Fibroblast of skin of back (primary cell): ENCODE results near the gene RBM46. TPM values are rescaled to one million over a fixed set of nuclear protein-coding genes. Genes with fewer than 3 reads are reported as not detected.

Experiments used
- DNase-seq: peaks from one replicate; pipeline ENCODE4 v3.0.0-alpha.2; 2013
- polyA plus RNA-seq, 2 experiments: library from polyadenylated mRNA; unstranded; fragments of 120-200 nt; gene quantifications; one replicate each; pipeline ENCODE4 v1.2.1, GENCODE V29; 2013; ENCODE audit not compliant: insufficient read length in 2 of 2

The RBM46 gene, protein sequence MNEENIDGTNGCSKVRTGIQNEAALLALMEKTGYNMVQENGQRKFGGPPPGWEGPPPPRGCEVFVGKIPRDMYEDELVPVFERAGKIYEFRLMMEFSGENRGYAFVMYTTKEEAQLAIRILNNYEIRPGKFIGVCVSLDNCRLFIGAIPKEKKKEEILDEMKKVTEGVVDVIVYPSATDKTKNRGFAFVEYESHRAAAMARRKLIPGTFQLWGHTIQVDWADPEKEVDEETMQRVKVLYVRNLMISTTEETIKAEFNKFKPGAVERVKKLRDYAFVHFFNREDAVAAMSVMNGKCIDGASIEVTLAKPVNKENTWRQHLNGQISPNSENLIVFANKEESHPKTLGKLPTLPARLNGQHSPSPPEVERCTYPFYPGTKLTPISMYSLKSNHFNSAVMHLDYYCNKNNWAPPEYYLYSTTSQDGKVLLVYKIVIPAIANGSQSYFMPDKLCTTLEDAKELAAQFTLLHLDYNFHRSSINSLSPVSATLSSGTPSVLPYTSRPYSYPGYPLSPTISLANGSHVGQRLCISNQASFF
- polyA plus RNA-seq (2013, experiment 1 of 2; ENCODE audit: insufficient read length): not detected
- polyA plus RNA-seq (2013, experiment 2 of 2; ENCODE audit: insufficient read length): not detected

DNA sequence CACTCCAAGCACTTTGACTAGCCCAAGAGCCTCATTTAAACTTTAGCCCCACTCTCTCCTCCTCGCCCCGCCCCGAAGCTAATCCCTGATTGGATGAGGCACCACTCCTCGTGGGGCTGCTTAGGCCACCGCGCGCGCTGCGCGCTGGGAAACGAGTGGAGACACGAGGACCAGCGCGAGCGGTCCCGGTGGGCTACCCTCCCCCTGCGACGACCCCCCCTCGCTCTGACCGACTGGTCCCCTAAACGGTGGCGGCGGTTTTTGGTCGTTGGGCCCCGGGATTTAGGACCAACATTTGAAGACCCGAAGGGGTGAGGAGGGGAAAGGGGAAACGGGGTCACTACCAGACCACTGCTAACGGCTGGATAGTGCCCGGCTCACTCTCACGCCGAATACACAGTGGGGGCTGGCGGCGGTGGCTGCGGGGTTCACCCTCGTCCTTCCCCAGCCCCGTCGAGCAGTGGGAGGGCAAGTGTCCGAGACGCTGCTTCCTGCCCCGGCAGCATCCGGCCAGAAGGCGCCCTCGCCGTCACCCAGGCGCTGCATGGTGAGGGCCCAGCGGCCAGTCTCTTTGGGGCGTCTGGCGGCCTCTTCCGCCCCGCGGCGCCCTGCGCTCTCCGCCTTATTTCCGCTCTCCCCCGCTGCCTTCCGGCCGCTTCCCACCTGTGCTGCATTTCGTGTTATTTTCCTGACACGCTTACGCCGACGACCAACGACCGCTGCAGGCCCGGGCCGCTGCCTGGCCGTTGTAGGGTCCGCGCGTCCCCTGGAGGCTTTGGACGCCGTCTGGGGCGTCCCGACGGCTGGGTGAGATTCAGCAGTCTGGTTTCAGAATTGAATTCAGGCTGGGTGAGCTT, at the start of gene RBM46:
TSS of gene RBM46 (plus strand) at position 147 of the 857 bp plus-strand sequence. CDS start 15,481 bp downstream, outside the sequence.
- no peak for DNase-seq

DNA sequence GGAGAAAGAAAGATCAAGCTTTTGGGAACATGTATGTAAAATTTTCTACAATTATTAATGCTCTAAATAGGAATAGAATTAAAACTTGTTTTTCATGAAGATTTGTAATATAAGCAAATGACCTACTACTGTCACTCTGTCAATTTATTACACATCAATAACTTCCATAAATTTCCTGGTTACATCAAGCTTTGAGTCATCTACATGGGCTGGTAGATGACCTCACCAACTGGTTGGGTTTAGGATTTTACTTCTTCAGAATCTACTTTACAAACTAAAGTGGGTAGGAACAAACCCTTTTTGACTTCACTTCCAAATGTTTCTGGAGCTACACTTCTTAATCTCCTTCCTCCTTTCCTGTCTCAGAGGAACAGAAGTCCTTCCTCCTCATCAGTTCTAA, 49.3 kb upstream of the RBM46 start:
- no peak for DNase-seq

DNA sequence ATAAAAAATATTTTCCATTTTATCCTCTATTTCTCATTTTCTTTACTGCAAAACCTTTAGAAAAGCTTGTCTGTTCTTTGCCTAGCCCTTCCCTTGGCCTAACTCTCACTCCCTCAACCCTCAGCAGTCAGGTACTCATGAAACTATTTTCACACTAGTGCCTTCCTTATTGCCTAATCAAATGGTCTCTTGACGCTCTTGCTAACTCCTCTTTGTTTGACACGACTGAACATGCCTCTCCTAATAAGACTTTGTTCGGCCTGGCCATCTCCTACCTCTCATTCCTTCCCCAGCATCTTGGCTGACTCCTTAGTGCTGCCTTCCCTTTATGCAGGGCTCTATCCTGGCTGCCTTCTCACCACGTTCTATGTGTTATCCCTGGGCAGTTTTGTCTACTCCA, 48.4 kb upstream of the RBM46 start:
- no peak for DNase-seq

DNA sequence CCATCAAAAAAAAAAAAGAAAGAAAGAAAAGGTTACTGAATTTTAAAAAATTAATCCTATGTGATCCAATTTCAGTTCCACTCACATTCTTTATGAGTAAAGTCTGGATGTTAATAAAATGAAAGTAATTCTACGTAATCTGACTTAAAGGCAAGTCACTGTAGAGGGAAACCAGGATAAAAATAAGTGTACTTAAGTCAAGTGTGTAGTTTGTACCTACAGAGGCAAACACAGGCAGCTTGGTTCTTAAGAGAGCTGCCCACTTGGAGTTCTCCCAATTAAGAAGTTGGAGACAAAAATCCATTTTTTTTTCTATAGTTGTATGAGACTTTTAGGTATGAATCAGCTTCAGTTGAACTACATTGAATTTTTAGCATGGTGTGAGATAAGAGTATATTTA, 44.3 kb upstream of the RBM46 start:
- no peak for DNase-seq

DNA sequence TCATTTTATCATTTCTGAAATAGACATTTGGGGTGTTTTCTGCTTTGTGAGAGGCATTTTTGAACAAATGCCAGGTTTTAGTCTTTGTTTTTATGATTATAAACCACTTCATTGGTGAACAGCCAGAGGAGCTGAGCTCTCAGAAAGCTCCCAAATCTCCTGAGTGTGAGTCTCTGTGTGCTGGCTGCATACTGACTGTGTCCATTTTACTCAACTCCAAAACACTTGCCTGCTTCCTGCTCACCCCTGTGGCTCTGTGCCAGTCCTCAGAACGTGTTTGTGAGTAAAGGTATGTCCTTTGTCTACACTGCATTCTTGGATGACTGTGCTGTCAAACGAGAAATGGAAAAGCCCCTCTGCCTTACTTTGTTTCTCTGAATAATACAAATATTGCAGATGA, 42.6 kb upstream of the RBM46 start:
- DNase-seq: no peak

DNA sequence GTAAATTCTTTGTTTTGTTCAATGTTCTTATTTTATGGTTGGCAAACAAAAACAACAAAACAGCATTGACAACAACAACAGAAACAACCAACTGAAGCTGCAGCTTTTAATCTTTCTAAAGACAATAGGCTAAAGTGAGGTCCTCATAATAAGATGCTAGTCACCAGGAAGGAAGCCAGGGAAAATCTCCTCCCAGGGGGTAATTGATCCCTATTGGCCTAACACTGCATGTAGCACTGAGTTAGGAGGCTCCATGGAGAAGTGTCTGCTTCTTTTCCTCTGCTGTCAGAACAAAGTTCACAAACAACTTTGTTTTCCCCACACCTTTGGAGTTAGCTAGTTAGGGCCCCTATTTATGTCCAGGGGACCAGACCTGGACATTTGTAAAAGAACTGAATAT, 42.0 kb upstream of the RBM46 start:
- DNase-seq: no peak

DNA sequence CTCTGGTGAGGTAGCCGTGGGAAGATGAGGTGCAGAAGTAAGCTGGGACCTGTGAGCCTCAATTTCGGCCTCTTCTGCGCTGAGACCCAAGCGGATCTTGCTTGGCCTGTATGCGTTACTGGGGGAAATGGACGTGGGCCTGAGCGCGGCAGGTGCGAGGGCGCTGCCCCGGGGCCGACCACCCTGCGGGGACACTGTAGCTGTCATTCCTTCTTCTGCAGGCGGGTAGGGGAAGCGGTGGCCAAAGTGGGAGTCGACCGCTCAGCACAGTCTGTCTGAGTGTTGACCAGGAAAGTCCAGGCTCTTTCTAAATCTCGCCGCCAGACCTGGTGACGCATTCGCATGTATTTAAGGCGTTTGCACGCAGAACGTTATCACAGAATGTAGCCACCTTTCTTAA, 40.6 kb upstream of the RBM46 start:
- no peak for DNase-seq

DNA sequence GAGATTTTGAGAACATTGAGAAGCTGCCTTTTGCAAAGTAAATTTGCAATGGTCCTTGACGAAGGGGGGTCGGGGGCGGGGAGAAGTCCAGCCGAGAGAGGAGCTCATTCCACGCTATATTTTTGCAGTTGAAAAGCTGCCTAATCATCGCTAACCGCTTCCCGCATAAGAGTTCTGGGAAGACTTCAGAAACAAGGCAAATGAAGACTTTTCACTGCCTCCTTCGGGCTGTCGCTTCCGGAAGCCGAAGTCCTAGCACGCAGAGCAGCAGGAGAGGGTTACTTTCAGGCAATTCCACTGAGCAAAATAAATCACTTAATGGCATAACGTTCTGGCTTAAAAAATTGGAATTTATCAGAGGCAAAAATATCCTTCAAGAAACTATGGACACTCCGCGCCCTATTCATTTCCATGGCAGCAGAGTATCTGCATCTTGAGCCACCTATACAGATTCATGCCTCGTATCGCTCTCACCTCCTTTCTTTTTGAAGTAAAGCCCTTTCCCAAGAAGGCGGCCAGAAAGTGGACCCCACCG, 39.9 kb upstream of the RBM46 start:
- DNase-seq: no peak

DNA sequence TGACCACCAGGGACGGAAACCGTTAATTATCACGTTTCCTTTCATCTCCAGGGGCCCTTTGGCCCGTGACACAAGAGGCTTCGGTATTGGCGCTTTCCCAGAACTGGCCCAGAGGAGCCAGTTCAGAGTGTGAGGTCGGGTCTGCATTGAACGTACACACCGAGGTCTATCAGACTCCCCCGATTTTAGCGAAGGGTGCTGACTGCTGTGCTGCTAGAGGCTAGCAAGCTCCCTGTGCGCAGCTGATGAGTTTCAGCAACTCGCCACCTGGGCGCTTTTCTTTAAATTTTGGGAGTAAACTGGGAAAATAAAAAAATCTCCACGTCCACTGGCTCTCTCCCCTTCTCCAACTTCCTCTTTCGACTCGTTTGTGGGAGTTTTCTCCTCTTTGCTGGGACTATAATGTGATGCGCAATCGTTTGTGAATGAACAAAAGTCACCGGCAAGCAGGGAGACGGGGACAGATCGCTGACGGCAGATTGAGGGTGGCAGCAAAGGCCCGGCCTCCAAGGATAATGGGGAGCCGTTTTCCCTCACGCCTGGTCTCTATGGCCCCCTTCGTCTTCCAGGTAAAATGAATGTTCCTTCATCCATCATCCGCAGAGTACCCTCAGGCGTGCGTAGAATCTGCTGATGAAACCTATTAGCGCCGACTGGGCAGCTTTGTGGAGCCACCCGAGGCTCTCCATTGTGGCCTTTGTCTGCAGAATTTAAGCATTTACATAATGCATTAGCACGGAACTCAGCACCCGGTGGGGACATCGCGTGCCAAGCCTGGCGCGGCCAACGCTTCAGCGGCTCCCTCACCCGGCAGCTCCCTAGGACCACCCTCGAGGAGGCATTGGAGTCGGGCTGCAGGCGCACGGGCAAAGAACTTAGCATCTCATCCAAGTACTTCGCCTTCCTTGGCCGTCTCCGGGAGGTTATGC, 38.9 kb upstream of the RBM46 start:
- no peak for DNase-seq

DNA sequence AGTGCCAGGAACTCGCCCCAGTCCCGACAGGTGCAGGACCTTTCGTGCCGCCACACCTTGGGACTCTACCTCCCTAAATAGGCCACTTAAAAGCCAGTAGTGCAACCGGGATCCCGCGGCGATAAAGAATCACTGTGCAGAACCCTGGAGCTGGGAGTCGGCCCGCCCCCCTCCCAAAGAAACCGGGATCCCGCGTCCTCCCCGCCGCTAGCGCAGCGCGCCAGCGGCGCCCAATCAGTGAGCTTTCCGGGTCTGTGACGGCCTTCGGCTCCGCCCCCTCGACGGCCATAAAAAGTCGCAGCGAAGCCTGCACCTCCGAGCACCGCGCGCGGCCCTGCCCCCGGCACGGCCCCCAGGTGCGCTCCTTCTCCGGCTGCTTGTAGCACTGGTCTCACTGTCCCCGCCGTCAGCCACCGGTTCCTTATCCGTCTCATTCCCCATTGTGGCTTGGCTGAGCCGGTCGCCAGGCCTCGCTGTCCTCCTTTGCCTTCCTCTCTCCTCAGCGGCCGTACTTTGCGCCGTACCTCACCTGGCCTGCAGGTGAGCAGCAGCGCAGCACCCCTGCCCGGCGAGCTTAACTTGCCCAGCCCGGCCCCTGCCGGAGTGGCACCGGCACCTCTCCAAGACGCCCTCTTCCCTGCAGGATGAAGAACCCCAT, 37.3 kb upstream of the RBM46 start, which contains the start of gene LRAT:
TSS of gene LRAT (plus strand) at position 318 of the 658 bp plus-strand sequence. CDS start at position 645, 327 bp downstream.
- no peak for DNase-seq

DNA sequence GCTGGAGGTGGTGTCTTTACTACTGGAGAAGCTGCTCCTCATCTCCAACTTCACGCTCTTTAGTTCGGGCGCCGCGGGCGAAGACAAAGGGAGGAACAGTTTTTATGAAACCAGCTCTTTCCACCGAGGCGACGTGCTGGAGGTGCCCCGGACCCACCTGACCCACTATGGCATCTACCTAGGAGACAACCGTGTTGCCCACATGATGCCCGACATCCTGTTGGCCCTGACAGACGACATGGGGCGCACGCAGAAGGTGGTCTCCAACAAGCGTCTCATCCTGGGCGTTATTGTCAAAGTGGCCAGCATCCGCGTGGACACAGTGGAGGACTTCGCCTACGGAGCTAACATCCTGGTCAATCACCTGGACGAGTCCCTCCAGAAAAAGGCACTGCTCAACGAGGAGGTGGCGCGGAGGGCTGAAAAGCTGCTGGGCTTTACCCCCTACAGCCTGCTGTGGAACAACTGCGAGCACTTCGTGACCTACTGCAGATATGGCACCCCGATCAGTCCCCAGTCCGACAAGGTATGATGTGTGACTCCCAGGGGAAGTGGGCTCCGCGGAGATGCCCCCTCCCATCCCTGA, 36.6 kb upstream of the RBM46 start:
- no peak for DNase-seq

DNA sequence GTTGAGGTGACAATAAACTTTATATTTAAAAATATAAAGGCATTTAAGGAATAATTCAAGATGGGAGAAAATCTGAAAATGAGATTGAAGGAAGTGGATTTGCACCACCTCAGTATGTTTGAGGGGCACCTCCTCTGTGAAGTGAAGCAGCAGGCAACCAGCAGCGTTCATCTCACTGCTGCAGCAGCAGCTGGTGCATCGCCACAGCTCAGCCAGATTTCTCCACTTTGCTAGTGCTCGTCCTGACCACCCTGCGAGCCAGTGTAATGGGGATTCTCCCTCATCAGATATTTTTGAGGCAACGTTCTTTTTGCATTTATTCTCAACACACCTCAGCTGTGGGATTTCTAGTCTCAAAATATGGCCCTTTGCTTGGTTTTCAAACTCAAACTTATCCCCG, 23.4 kb upstream of the RBM46 start:
- no peak for DNase-seq

DNA sequence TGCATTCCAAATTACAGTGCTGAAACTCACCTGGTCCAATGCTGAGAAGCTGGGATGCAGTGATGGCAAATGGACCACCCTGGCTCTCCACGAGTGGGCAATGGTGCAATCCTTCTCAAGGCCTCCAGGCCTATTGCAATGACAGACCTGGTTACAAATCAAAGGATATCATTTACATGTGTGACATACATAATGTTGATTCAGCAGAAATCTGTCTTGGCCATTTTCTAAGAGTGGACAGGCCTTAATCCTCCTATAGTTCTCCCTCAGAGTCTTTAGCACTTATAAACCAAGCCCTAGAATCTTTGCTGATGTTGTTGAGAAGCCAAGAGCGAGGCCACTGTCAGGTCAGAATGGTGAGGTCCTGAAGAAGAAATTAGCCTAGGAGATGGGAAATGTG, 20.2 kb upstream of the RBM46 start:
- DNase-seq: no peak

DNA sequence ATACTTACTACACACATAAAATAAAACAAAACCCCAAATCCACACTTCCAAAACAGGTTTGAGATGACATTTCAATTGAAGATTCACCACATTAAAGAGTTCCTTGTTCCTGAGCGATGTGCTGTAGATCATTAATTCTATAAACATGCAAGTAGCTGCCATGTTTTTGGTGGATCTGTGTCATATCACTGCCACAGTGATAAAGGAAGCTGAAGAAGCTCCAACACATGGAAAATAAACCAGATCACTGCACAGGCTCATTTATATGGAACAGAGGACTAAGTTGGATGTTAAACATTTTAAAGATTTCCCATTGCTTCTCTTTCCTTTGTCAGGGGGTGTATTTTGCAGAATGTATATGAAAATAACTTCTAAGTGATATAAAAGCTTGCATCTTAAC, 2.8 kb upstream of the RBM46 start:
- DNase-seq: no peak

DNA sequence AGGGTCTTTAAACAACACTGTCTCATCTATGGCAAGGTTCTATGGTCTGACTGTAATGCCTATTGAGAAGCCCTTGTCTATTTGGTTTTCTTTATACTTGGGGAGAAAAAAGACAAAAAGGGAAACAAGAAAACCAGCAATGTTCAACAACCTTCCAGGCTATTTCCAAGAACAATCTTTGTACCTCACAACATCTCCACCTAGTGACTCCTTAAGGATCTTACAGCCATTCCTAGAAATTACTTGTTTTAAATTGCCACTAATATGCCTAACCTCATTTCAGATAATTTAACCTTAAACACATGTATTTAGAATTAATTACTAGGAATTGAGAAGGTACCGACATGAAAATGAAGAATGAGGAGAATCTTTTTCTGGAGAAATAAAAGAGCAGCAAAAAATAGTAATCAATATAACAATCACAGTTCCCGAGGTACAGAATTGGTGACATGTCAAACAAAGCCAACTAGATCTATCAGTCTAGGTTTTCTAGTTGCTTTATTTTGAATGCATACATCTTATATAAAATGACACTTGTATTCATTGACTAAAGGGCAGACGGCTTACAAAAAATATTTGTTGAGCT, 1.6 kb upstream of the RBM46 start:
- DNase-seq: peak; percentile 19

DNA sequence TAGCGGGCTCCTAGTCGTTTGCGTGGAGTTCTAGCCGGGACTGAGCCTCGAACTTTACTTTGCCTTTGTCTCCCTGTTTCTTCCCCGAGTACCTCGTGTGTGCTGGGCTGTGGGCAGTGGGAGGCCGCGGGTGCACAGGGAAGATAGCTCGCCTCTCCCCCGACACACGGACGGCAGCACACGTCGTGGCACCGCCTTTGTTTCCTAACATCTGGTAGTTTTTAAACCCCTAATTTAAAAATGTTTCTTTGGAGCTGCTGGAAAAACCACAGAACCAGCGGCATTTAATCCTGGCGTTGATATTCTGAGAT, 866 bp downstream of the RBM46 start:
- no peak for DNase-seq

DNA sequence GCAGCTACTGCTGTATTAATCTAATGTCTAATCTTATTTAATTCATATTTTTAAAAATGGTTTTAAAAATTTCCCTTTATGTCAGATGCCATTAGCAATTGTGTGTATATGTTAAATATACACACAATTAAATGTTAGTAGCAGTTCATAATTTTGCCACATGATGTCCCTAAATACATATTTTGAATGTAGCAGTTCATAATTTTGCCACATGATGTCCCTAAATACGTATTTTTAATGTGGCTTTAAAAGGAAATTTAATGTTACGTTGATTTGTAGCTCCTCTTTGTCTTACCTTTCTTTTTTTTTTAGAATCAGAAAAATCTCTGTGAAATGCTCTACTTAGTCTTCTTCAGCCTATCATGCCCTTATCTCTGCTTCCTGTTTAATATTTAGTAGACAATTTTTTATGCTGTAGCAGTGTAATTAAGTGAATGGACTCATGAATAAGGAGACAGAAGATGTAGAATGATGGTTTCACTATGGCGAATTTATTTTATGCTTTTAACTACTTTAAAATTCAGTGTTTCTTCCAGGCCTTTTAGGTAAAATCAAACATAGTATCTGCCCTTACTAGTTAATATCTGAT, 26.1 kb downstream of the RBM46 start:
- peak; percentile 46 for DNase-seq

DNA sequence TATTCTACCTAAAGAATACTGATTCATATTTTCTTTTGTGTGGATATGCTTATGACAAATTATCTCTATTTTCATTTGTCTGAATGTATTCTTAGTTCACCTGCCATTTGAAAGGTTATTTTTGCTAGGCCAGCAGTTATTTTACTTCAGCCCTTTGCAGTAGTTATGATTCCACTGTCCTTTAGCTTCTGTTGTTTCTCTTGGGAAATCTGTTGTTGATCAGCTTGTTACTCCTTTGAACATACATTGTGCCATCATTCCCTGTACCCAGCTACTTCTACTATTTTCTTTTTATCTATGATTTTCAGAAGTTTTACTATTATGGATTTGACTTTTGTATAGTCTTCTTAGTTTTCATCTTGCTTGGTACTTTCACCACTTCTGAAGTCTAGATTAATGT, 37.2 kb downstream of the RBM46 start:
- no peak for DNase-seq

DNA sequence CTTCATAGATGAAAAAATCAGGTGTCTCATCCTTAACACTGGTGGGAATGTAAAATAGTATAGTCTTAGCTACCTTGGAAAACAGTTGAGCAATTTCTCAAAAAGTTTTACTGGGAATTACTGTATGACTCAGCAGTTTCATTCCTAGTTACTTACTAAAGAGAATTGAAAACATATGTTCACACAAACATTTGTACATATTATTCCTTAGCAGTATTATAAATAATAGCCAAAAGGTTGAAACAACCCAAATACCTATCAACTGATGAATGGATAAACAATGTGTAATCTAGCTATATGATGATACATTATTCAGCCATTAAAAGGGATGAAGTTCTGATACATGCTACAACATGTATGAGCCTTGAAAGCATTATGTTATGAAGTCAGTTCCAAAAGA, 41.7 kb downstream of the RBM46 start:
- DNase-seq: peak; percentile 74

DNA sequence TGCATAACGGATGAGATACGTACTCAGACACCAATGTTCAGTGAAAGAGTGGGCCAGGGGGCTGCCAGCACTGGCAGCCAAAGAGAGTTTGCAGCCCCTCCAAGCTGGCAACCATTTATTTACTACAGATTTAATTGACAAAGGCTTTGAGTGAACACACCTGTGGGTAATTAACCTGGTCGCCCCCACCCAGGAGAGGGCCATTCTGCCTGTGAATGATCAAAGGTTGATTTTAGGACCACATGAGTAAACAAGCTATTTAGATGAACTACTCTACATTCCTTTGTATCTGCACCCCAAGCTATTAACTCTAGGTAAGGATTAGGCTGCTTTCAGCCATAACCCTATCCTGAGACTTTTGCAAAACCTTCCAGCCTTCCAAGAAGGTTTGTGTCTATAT, 55.0 kb downstream of the RBM46 start:
- no peak for DNase-seq
